IPS DF 6.9 (cell line): ENCODE measurements around the gene MAPK1IP1L.

Source experiments
- DNase-seq: peaks from one replicate; pipeline ENCODE4 v3.0.0-alpha.2; 2013; ENCODE audit warnings: low read depth, low spot score
- H3K27ac ChIP-seq: one replicate; pipeline ENCODE4 v1.5.1; 2013; ENCODE audit warnings: low read length, control low read depth
- H3K27me3 ChIP-seq: 2 replicates; pipeline ENCODE4 v1.6.1; 2013; ENCODE audit warnings: mild to moderate bottlenecking, low read length; ENCODE audit not compliant: control insufficient read depth, insufficient read depth
- H3K36me3 ChIP-seq: 2 replicates; pipeline ENCODE4 v1.6.1; 2013; ENCODE audit warnings: low read length; ENCODE audit not compliant: control insufficient read depth, insufficient read depth
- H3K4me1 ChIP-seq: 2 replicates; pipeline ENCODE4 v1.6.1; 2013; ENCODE audit warnings: low read length; ENCODE audit not compliant: control insufficient read depth, insufficient read depth
- H3K4me3 ChIP-seq: 2 replicates; pipeline ENCODE4 v1.5.1; 2013; ENCODE audit warnings: mild to moderate bottlenecking, low read length
- H3K9me3 ChIP-seq: 2 replicates; pipeline ENCODE4 v1.6.1; 2013; ENCODE audit warnings: low read length, inconsistent platforms; ENCODE audit not compliant: control insufficient read depth, insufficient read depth
- WGBS: extraction: QIAGEN DNeasy Blood & Tissue Kit; methylation state at CpG from one replicate; pipeline ENCODE4 v1.1.7; 2013; ENCODE audit warnings: mixed read lengths, missing lambda C conversion rate; ENCODE audit not compliant: insufficient read length, insufficient coverage; 5-methylcytosine and 5-hydroxymethylcytosine counted together

Gene MAPK1IP1L

GRCh38 chr14:55094292-55095157 is 43.1 kb downstream of the MAPK1IP1L start:
- WGBS, result no CpG with 5 or more reads among the region's 9 CpGs
- H3K4me1 ChIP-seq, result no peaks in the 10 kb centered on the region

GRCh38 chr14:55097881-55098560 is 46.6 kb downstream of the MAPK1IP1L start:
- no peak for DNase-seq
- Histone ChIP-seq H3K4me1 (peaks cover 4% of the 10 kb centered on the region), H3K27ac (no peak overlapping the region), H3K36me3 (no peaks in the 10 kb centered on the region), H3K9me3 (no peaks in the 10 kb centered on the region), H3K4me3 (no peak overlapping the region), H3K27me3 (no peaks in the 10 kb centered on the region)
- no CpG with 5 or more reads among the region's 5 CpGs for WGBS

More at GRCh38 chr14:55094292-55095157, 43.1 kb downstream of the MAPK1IP1L start:
- Histone ChIP-seq H3K9me3 (no peaks in the 10 kb centered on the region), H3K27ac (no peak overlapping the region), H3K4me3 (no peak overlapping the region), H3K36me3 (no peaks in the 10 kb centered on the region), H3K27me3 (no peaks in the 10 kb centered on the region)
- no peak for DNase-seq

GRCh38 chr14:55098561-55098898 is 47.1 kb downstream of the MAPK1IP1L start:
- no peak for DNase-seq
- no peaks in the 10 kb centered on the region for H3K27me3 ChIP-seq
- no peak overlapping the region for H3K27ac ChIP-seq
- no peak overlapping the region for H3K4me3 ChIP-seq
- H3K9me3 ChIP-seq, result no peaks in the 10 kb centered on the region
- no CpG with 5 or more reads among the region's 1 CpG for WGBS
- peaks cover 6% of the 10 kb centered on the region for H3K4me1 ChIP-seq
- H3K36me3 ChIP-seq, result no peaks in the 10 kb centered on the region

GRCh38 chr14:55099756-55100155 is 48.3 kb downstream of the MAPK1IP1L start:
- no peak for DNase-seq
- WGBS, result no CpG with 5 or more reads among the region's 2 CpGs
- no peak overlapping the region for H3K4me3 ChIP-seq
- no peaks in the 10 kb centered on the region for H3K27me3 ChIP-seq
- H3K4me1 ChIP-seq, result peaks cover 6% of the 10 kb centered on the region
- H3K27ac ChIP-seq, result no peak overlapping the region
- H3K9me3 ChIP-seq, result no peaks in the 10 kb centered on the region
- no peaks in the 10 kb centered on the region for H3K36me3 ChIP-seq

GRCh38 chr14:55101698-55102097 is 50.3 kb downstream of the MAPK1IP1L start:
- Histone ChIP-seq H3K9me3 (no peaks in the 10 kb centered on the region), H3K27ac (no peak overlapping the region), H3K27me3 (no peaks in the 10 kb centered on the region), H3K4me3 (no peak overlapping the region), H3K4me1 (peaks cover 6% of the 10 kb centered on the region), H3K36me3 (no peaks in the 10 kb centered on the region)
- no CpG with 5 or more reads among the region's 5 CpGs for WGBS
- DNase-seq, result no peak

- no peak for DNase-seq
- H3K4me1 ChIP-seq, result peaks cover 6% of the 10 kb centered on the region
- H3K9me3 ChIP-seq, result no peaks in the 10 kb centered on the region
- H3K4me3 ChIP-seq, result no peak overlapping the region
- H3K27ac ChIP-seq, result no peak overlapping the region
- H3K36me3 ChIP-seq, result no peaks in the 10 kb centered on the region
- WGBS, result no CpG with 5 or more reads among the region's 7 CpGs
- H3K27me3 ChIP-seq, result no peaks in the 10 kb centered on the region
Measured at GRCh38 chr14:55102141-55102621, 50.7 kb downstream of the MAPK1IP1L start.

- no peak for DNase-seq
- Histone ChIP-seq H3K4me1 (peaks cover 9% of the 10 kb centered on the region), H3K36me3 (no peaks in the 10 kb centered on the region), H3K27me3 (no peaks in the 10 kb centered on the region), H3K9me3 (no peaks in the 10 kb centered on the region), H3K27ac (no peak overlapping the region), H3K4me3 (no peak overlapping the region)
- WGBS, result no CpG with 5 or more reads among the region's 13 CpGs
Measured at GRCh38 chr14:55103005-55103640, 51.7 kb downstream of the MAPK1IP1L start.

- no peaks in the 10 kb centered on the region for H3K27me3 ChIP-seq
- no CpG with 5 or more reads among the region's 6 CpGs for WGBS
- no peak overlapping the region for H3K27ac ChIP-seq
- DNase-seq, result no peak
- no peaks in the 10 kb centered on the region for H3K36me3 ChIP-seq
- peaks cover 9% of the 10 kb centered on the region for H3K4me1 ChIP-seq
- no peak overlapping the region for H3K4me3 ChIP-seq
- no peaks in the 10 kb centered on the region for H3K9me3 ChIP-seq
Measured at GRCh38 chr14:55103971-55104954, 52.8 kb downstream of the MAPK1IP1L start.

GRCh38 chr14:55105991-55106390 is 54.5 kb downstream of the MAPK1IP1L start:
- Histone ChIP-seq H3K9me3 (no peaks in the 10 kb centered on the region), H3K36me3 (no peaks in the 10 kb centered on the region), H3K4me3 (no peak overlapping the region), H3K27me3 (no peaks in the 10 kb centered on the region), H3K4me1 (peaks cover 9% of the 10 kb centered on the region), H3K27ac (no peak overlapping the region)
- no CpG with 5 or more reads among the region's 7 CpGs for WGBS
- no peak for DNase-seq
